AG04449 (cell line): Measurements from ENCODE around the gene FAHD1.
A peak's percentile ranks its signal among the peaks of the same experiment; 100 is the strongest.

ENCODE experiments used
- CTCF ChIA-PET: fragments of 350-600 bp; formaldehyde crosslinking; extraction: SDS; loops from one replicate; lab custom pipeline; 2021; ENCODE audit warnings: antibody characterized with exemption; lab: Yijun Ruan, JAX
- POLR2A ChIA-PET: fragments of 400-600, 350-600 bp; formaldehyde crosslinking; extraction: SDS; loops from one replicate; lab custom pipeline; 2020; ENCODE audit warnings: antibody characterized with exemption, inconsistent platforms; lab: Yijun Ruan, JAX
- DNase-seq: peaks from one replicate; pipeline ENCODE4 v3.0.0-alpha.2; 2010; ENCODE audit warnings: low read depth, low spot score
- H3K4me3 ChIP-seq: 2 replicates; pipeline ENCODE4 v1.5.1; 2011; ENCODE audit warnings: low read depth, mild to moderate bottlenecking, control low read depth, low read length
- CTCF ChIP-seq: IDR thresholded peaks from one replicate; pipeline ENCODE4 v1.5.1; 2011; ENCODE audit warnings: mild to moderate bottlenecking, moderate library complexity, low read length, control low read depth, inconsistent platforms; ENCODE audit not compliant: insufficient read depth; ENCODE audit errors: missing control alignments

The FAHD1 gene

GRCh38 chr16:1823821-1824220 is 3.2 kb upstream of the FAHD1 start:
- H3K4me3 ChIP-seq: no peak overlapping the region
- no peak for DNase-seq
- ChIA-PET CTCF (interaction anchor here (0.6 to 1.6 kb wide), 5 partner anchors 22 to 126 kb away, joined by 3 to 4 read pairs (median 3); partner anchors contain the start of genes IGFALS and MAPK8IP3), POLR2A (interaction anchor here (1.2 kb wide), 1 partner anchor 41 kb away, joined by 3 read pairs; the partner anchor contains the start of genes NUBP2 and SPSB3)
- peak; percentile 47 for TF ChIP-seq CTCF

GRCh38 chr16:1825381-1825863 is 1.6 kb upstream of the FAHD1 start:
- no peak for DNase-seq
- TF ChIP-seq CTCF: no peak
- H3K4me3 ChIP-seq: peak overlapping the region; percentile 99
- ChIA-PET POLR2A (no interaction called here), CTCF (interaction anchor here (1.1 kb wide), 1 partner anchor 33 kb away, joined by 5 read pairs; no protein-coding TSS in a partner anchor)

- ChIA-PET CTCF (no interaction called here), POLR2A (interaction anchor here (1.5 to 2.5 kb wide), 3 partner anchors 43 to 329 kb away, joined by 6 to 8 read pairs (median 7); partner anchors contain the start of genes NUBP2, RPS2, SPSB3 and TRAF7)
- H3K4me3 ChIP-seq: peak overlapping the region; percentile 99
- no peak for TF ChIP-seq CTCF
- no peak for DNase-seq
Measured at GRCh38 chr16:1825864-1826690, 929 bp upstream of the FAHD1 start.

- ChIA-PET POLR2A (interaction anchor here (2.5 kb wide), 1 partner anchor 136 kb away, joined by 6 read pairs; the partner anchor contains the start of gene RPS2), CTCF (interaction anchor here (1.0 kb wide), 1 partner anchor 15 kb away, joined by 3 read pairs; no protein-coding TSS in a partner anchor)
- TF ChIP-seq CTCF: no peak
- no peak for DNase-seq
- peak overlapping the region; percentile 99 for H3K4me3 ChIP-seq
Measured at GRCh38 chr16:1828645-1829410, 1.8 kb downstream of the FAHD1 start.

- POLR2A ChIA-PET: no interaction called here
- DNase-seq: no peak
- no peak for TF ChIP-seq CTCF
- no peak overlapping the region for H3K4me3 ChIP-seq
- CTCF ChIA-PET: interaction anchor here (0.6 kb wide), 1 partner anchor 17 kb away, joined by 3 read pairs; no protein-coding TSS in a partner anchor
Measured at GRCh38 chr16:1830213-1830612, 3.2 kb downstream of the FAHD1 start.
